Embryonic facial prominence (tissue), 1 donor: ENCODE measurements around the gene SPPL2B.

ENCODE experiments used
- DNase-seq: peaks from one replicate; pipeline ENCODE4 v3.0.0-alpha.2; 2016; ENCODE audit errors: extremely low spot score

SPPL2B gene

DNA sequence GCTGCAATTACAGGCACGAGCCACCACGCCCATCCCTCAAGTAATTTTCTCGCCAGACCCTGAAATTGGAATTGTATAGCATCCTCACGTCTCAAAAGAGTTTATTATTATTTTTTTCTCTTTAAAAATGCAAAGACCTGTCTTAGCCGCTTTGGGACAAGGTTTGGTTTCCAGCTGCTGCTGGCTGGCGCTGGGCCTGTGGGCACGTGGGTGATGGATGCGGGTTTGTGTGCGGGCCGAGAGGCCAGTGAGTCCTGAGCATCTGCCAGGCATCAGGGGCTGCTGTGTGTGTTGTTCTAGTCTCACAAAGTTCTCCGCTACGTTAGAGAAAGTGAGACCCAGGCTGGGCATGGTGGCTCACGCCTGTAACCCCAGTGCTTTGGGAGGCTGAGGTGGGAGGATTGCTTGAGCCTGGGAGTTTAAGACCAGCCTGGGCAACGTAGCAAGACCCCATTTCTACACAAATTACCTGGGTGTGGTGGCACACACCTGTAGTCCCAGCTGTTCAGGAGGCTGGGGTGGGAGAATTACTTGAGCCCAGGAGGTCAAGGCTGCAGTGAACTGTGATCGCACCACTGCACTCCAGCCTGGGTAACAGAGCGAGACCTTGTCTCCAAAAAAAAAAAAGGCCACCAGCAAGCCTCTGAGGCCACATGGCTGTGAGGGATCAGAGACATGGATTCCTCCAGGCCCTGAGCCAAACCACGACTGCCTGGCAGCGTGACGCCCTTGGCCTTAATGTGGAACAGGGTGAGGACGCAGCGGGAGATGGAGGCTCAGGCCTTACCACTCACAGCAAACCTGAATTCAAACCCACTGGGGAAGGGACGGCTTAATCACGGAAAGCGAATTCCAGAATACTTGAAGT, 26.9 kb downstream of the SPPL2B start:
- DNase-seq, result no peak

DNA sequence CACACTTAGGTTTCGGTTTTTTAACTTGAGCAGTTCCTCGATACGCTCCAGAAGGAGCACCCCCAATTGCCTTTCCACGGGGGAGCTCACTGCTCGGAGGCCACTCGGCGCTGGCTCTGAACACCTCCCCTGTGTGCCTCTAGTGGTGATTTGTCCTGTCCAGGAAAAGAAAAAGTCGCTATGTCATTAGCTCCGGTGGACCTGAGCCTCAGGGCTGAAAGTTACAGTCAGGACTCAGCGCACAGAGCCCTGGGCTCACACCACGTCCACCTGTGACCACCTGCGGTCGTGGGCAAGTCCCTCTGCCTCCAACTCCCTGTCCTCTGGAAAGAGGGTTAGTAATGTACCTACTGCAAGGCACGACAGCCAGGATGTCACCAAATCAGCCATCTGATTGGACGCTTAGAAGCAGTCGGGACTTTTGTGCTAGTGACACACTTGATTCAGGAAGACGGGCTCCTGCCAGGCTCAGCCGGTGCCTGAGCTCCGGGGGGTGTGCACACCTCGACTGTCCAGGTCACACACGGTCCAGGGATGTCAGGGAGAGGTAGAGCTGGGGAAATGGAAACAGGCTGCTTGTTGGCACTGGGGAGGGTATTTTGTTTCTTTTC, 27.7 kb downstream of the SPPL2B start:
- DNase-seq, result no peak

DNA sequence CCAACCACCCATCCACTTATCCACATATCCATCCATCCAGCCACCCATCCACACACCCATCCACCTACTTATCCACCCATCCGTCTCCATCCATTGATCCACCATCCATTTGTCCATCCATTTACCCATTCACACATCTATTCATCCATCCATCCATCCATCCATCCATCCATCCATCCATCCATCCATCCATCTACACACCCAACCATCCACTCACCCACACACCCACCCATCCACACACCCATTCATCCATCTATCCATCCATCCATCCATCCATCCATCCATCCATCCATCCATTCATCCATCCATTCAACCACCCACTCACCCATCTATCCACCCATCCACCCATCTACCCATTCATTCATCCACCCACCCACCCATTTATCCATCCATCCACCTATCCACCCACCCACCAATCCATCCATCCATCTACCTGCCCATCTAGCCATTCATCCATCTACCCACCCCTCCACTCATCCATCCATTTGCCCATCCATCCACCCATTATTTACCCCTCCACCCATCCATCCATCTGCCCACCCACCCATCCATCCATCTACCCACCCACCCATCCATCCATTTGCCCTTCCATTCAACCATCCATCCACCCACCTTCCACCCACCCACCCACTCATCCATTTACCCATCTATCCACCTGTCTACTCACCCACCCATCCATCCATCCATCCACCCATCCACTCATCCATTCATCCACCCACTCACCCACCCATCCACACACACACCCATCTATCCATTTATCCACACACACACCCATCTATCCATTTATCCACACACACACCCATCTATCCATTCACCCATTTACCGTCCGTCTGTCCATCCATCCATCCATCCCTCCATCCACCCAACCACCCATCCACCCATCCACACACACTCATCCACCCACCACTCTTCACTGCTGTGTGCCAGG, 29.1 kb downstream of the SPPL2B start:
- no peak for DNase-seq

DNA sequence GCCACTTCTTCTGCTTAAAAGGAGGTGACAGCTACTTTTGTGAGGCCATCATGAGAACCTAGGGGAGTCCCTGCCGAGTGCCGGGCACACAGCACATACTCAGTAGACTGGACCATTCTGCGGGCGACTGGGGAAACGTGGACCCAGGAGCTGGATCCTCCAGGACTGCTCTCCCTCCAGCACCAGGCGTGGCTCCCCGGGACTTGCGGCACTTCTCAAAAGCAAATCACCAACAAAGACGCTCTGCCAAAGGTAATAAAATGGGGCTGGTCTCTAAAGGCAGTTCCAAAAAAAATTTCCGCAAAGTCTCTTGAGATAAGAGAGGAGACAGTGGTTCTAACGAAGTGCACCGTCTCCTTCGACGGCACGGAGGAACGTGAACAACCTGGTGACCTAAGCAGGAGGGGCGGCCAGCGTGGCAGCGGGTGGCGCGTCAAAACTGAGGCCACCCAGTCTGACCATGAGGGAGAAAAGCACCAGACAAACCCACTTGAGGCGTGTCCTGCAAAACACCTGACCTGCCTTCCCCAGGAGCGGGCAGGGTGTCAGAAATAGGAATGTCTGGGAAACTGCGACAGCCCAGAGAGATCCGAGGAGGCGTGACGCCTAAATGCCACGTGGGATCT, 30.2 kb downstream of the SPPL2B start:
- DNase-seq, result no peak

DNA sequence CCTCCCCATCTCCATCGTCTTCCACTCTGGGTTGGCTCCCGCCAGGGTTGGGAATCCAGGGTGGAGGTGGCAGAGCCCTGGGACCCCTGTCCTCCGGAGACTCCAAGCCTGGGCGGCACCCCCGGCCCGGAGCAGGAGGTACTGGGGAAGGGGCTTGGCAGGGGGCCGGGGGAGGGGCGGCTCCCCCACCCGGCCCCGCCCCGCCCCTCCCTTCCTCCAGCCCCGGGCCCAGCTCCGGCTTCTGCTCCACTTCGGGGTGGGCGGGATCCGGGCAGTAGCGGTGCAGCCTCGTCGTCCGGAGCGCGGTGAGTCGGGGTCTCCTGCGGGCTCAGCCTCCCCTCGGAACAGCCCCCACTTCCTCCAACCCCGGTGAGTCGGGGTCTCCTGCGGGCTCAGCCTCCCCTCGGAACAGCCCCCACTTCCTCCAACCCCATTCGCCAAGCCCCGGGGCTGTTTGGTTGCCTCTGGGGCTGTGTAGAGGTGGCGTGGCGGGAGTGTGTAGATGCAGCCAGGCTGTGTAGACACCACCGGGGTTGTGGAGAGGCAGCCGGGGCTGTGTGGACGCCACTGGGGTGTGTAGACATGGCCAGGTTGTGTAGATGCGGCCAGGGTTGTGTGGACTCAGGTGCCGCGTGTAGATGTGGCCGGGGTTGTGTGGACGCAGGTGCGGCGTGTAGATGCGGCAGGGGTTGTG, 31.7 kb downstream of the SPPL2B start, which contains the start of gene TMPRSS9:
TMPRSS9 (plus strand) TSS at position 274 of the 694 bp plus-strand sequence. CDS start 29,521 bp downstream, outside the sequence.
- no peak for DNase-seq

DNA sequence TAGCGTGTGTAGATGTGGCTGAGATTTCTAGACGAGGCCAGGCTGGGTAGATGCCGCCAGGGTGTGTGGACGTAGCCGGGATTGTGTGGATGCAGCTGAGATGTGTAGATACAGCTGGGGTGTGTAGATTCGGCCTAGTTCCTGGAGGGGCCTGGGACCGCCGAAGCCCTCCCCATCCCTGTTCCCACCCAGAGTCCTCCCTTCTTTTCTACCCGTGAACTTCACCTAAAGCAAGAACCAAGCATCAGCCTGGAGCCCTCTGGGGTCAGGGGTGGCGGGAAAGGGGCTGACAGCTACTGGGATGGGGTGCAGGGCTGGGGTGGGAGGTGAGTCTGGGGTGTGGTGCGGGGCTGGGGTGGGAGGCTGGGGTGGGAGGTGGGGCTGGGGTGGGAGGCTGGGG, 32.3 kb downstream of the SPPL2B start:
- DNase-seq, result no peak

DNA sequence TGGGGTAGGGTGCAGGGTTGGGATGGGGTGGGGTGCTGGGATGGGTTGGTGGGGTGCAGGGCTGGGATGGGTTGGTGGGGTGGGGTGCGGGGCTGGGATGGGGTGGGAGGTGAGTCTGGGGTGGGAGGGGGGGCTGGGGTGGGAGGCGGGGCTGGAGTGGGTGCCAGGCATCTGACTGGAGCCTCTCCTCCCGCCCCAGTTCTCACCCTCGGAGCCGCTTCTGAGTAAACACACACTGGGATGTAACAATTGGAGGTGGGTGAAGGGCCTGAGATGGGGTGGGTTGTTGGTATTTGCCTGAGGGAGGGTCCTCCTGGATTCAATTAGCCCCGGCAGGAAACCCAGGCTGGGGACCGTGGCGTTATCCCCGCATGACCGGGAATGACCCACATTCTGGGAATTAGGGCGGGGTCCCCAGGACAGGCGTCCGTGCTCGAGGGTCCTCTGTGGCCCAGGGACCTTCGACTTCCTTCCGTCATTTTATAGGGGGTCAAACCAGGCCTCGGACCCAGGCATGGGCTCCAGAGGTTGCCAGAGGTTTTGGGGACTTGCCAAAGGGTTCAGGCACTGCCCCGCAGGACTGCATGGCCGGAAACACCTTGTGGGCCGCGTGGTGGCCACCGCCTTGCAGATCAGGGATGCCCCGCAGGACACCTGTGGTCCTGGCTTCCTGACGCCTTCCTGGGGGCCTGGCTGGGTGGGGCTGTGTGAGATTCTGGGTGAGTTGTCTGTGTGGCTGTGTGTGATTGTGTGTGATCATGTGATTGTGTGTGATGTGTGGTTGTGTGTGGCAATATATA, 33.0 kb downstream of the SPPL2B start:
- no peak for DNase-seq

DNA sequence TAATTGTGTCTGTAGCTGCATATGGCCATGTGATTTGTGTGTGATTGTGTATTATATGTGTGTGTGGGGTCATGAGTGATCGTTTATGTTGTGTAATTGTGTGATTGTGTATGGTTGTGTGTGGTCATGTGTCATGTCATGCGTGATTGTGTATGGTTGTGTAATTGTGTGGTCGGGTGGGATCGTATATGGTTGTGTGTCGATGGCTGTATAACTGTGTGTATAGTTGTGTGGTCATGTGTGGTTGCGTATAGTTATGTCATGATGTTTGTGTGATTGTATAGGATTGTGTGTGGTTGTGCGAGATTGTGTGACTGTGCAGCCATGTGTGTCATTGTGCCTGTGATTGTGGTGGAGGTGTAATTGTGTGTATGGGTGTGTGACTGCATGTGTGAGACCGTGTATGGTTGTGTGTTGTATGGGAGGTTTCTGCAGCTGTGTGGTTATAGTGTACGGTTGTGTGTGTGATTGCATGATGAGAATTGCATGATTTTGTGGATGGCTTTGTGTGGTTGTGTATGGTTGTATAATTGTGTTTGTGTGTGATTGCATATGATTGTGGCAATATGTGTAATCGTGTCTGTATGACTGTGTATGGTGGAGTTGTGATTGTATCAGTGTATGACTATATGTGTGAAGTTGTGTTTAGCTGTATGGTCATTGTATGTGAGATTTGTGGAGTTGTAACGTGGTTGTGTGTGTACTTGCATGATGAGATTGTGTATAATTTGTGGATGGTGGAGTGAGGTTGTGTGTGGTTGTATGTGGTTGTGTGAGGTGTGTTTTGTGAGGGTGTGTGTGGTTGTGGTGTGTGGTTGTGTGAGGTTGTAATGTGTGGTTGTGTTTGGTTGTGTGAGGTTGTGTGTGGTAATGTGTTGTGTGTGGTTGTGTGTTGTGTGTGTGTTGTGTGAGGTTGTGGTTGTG, 33.8 kb downstream of the SPPL2B start:
- no peak for DNase-seq

DNA sequence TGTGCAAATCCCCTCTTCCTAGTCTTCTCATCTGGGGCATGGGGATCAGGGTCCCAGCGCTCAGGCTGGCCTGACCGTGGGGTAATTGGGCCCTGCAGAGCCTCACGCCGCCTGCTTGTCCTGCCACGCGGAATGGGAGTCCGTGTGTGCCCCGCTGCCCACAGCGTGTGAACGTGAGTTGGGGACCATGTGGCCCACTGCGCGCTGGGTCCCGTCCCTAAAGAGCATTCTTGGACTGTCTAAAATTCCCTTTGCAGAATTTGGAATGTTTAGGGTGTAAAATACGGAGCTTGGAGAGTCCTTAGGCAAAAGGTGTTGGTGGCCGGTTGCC, 34.5 kb downstream of the SPPL2B start:
- DNase-seq, result no peak

DNA sequence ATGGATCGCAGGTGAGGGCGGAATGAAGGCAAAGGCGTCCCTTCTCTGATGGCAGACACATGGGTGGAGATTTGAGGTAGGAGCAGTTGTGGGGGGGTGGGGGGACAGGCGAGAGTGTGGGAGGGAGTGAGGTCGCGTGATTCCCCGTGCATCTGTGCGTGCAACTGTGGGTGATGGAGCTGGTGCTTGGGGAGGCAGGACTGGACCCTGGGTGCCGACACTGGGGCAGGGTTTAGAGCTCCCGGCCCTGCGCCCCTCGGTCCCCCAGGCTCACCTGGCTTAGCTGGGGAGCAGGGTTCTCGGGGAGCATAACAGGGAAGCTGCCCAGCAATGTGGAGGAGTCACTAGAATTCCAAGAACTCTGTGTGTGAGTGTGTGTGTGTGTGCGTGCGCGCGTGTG, 34.9 kb downstream of the SPPL2B start:
- no peak for DNase-seq

DNA sequence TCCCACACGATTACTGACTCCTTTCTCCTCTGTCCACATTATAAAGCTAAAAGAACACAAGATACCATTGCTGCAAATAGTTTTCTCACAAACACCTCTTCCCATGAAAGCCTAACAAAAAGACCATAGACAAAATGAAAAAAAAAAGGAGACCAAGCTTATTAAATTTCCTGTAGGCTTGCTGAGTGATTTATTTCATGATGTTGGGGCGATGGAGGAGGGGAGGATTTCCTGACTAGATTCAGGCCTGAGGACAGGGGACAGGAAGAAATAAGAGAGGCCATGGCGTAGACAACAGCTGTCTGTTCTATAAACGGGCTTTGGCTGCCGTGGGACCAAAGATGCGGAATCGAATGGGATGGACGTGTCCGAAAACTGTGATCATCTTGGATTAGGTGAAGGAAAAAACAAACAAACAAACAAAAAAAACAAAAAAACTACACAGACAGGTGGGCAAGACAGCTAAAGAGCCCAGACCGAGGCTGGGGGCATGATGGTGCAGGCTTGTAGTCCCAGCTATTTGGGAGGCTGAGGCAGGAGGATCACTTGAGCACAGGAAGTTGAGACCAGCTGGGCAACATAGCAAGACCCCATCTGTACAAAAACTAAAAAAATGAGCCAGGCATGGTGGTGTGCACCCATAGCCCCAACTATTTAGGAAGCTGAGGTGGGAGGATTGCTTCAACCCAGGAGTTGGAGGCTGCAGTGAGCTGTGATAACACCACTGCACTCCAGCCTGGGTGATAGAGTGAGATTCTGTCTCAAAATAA, 36.9 kb downstream of the SPPL2B start:
- DNase-seq, result no peak

DNA sequence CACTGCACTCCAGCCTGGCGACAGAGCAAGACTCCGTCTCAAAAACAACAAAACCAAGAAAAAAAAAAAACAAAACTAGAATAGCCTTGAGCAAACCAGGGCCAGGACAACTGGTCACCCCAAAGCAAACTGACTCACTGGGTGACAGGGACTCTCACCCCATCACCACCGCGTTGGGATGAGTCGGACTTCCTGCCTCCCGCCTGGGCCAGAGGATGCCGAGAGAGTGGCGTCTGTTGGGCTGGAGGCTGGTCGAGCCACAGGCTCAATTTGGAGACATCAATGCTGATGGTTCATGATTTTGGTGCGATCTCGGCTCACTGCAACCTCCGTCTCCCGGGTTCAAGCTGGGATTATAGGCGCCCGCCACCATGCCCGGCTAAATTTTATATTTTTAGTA, 43.2 kb downstream of the SPPL2B start:
- DNase-seq, result no peak

DNA sequence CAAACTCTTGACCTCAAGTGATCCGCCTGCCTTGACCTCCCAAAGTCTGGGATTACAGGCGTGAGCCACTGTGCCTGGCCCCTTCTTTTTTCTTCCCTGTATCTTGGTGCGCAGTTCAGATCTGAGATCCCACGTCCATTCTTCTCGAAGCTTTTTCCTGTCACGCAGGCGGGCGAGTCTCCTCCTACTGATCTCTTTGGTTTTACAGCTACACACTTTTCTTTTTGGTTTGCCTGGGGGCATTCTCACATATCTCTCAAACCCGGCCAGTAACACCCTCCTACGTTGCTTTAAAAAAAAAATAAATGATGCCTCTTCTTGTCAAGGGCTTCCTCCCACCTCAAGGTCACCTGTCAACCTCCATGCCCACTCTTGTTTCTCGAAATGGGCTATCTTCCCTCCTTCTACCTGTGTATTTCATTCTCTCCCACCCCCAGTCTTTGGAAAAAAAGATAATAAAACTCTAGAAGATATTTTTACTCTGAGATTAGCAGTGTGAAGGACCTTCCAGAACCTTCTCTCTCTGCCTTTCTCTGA, 43.7 kb downstream of the SPPL2B start:
- DNase-seq, result no peak

DNA sequence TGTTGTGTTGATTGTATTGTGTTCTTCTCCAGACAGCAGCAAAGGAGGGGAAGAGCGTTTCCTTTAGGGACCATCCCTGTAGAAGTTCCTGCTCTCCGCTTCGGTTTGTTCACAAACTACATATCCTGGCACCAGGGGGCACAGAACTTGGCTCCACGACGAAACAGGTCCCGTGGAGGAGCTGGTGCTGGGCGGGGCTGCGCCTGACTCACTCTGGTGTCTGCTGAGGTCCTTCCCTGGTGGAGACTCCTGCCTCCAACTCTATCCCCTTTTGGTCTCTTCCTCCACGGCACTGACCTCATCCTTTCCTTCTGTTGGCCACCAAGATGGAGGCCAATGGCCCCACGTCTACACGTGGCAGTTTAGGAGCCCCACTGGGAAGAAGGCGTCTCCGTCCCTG, 46.3 kb downstream of the SPPL2B start:
- DNase-seq, result no peak

DNA sequence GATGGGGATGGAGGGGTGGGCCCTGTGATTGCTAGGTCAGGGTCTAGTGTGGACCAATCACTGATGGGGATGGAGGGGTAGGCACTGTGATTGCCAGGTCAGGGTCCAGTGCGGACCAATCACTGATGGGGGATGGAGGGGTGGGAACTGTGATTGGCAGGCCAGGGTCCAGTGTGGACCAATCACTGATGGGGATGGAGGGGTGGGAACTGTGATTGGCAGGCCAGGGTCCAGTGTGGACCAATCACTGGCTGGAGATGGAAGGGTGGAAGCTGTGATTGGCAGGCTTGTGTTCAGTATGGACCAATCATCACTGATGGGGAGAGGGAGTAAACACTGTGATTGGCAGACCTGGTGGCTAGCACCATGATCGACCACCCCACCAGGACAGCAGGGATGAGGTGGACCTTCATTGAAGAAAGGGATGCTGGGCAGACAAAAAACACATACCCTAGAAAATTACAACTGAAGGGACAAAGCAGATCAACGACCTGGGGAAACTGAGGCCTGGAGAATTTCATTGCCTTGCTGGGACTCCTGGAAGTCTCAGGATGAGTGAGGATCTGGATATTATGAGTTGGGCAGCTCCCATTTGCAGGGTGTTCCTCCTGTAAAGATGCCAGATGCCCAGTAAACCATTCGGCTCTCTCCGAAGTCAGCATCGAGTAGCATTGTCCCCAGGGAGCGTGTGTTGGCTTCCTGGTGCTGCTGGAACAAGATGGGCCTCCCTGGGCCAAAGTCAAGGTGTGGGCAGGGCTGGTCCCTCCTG, 47.1 kb downstream of the SPPL2B start:
- no peak for DNase-seq

DNA sequence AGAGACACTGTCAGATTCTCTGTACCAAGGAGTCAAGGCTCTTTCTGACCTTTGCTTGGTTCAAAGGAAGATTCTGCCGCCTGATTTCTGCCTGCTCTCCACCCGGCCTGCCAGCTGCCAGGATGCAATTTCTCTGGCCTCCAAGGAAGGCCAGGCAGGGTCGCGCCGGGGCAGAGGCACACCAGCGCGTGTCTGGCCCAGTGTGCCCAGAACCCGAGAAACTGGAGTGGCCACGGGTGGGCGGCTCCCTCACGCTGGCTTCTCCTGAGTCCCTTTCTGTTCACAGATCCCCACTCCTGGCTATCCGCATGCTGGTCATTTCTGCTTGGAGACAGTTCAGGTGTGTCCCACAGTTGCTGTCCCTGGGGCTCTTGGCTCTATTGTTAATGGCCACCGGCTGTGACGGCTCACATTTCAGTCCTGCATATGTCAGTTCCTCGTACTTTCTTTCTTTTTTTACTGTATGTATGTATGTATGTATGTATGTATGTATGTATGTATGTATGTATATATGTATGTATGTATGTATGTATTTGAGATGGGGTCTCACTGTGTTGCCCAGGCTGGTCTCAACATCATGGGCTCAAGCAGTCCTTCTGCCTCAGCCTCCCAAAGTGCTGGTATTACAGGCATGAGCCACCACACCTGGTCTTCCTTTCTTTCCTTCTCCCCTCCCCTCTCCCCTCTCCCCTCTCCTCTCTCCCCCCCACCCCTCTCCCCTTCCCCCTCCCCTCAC, 48.5 kb downstream of the SPPL2B start:
- DNase-seq, result no peak

DNA sequence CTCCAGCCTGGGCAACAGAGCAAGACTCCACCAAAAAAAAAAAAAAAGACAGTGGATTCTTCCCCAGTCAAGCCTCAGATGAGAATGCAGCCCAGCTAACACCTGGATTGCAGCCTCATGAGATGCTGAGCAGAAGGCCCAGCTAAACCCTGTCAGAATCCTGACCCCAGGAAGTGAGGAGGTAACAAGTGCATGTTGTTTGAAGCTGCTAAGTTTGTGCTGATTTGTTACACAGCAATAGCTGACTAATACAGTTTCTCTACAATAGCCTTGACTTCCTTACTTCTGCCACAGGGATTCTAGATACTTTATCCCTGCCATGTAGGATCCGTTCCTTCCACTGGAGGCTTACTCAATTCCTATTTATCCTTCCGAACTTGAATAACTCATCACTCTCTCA, 52.1 kb downstream of the SPPL2B start:
- no peak for DNase-seq
